ENCODE data around the gene CACUL1. TPM values are rescaled to one million over a fixed set of nuclear protein-coding genes. Genes with fewer than 3 reads are reported as not detected.
"Not testable (repeated sequence)": the region's sequence is repeated elsewhere in the genome, so short reads cannot be mapped to it uniquely, and the experiment has no call there.

The CACUL1 gene
- total RNA-seq, 2 donors from 2014 or later, result 42.1 TPM

GRCh38 chr10:118668228-118668952 is 86.4 kb downstream of the CACUL1 start:
- intact Hi-C loops (cut with DNase I, micrococcal nuclease), result no loop called here
- DNase-seq (no peak), ATAC-seq (no peak)

- intact Hi-C loops (cut with DNase I, micrococcal nuclease), result no loop called here
- ATAC-seq (no peak), DNase-seq (no peak)
Observed at GRCh38 chr10:118667732-118668131, 87.0 kb downstream of the CACUL1 start.

GRCh38 chr10:118666350-118666749 is 88.4 kb downstream of the CACUL1 start:
- DNase-seq (no peak), ATAC-seq (no peak)
- intact Hi-C loops (cut with DNase I, micrococcal nuclease), result no loop called here

- no peak for DNase-seq
- intact Hi-C loops (cut with DNase I, micrococcal nuclease), result no loop called here
- ATAC-seq, result no peak
Observed at GRCh38 chr10:118664321-118664720, 90.4 kb downstream of the CACUL1 start.

GRCh38 chr10:118663176-118663575 is 91.6 kb downstream of the CACUL1 start:
- intact Hi-C loops (cut with DNase I, micrococcal nuclease), result no loop called here
- ATAC-seq (no peak), DNase-seq (no peak)

- peak in 1 of 2 donors; percentile 57 for DNase-seq
- intact Hi-C loops (cut with DNase I, micrococcal nuclease), result no loop called here
- ATAC-seq, result peak; percentile 74
Observed at GRCh38 chr10:118662228-118663035, 92.3 kb downstream of the CACUL1 start.

- no peak for DNase-seq
- intact Hi-C loops (cut with DNase I, micrococcal nuclease), result no loop called here
- no peak for ATAC-seq
Observed at GRCh38 chr10:118658762-118659161, 96.0 kb downstream of the CACUL1 start.

- DNase-seq; intact Hi-C loops (cut with DNase I, micrococcal nuclease); ATAC-seq: not testable (repeated sequence)
Observed at GRCh38 chr10:118658168-118658567, 96.6 kb downstream of the CACUL1 start.

GRCh38 chr10:118645294-118645693 is 109.5 kb downstream of the CACUL1 start:
- intact Hi-C loops (cut with DNase I, micrococcal nuclease); DNase-seq; ATAC-seq: not testable (repeated sequence)

GRCh38 chr10:118642228-118642627 is 112.5 kb downstream of the CACUL1 start:
- ATAC-seq (no peak), DNase-seq (no peak)
- intact Hi-C loops (cut with DNase I, micrococcal nuclease), result no loop called here

GRCh38 chr10:118638680-118639079 is 116.1 kb downstream of the CACUL1 start:
- ATAC-seq (no peak), DNase-seq (no peak)
- intact Hi-C loops (cut with DNase I, micrococcal nuclease), result no loop called here

GRCh38 chr10:118635674-118636402 is 118.9 kb downstream of the CACUL1 start:
- DNase-seq, result no peak
- no peak for ATAC-seq
- intact Hi-C loops (cut with DNase I, micrococcal nuclease), result no loop called here

- DNase-seq, result no peak
- intact Hi-C loops (cut with DNase I, micrococcal nuclease), result no loop called here
- ATAC-seq, result no peak
Observed at GRCh38 chr10:118633786-118634185, 121.0 kb downstream of the CACUL1 start.

GRCh38 chr10:118629211-118629610 is 125.6 kb downstream of the CACUL1 start:
- intact Hi-C loops (cut with DNase I, micrococcal nuclease), result no loop called here
- no peak for DNase-seq
- no peak for ATAC-seq

GRCh38 chr10:118628397-118628796 is 126.4 kb downstream of the CACUL1 start:
- ATAC-seq, result no peak
- intact Hi-C loops (cut with DNase I, micrococcal nuclease), result no loop called here
- DNase-seq, result no peak

GRCh38 chr10:118626953-118627352 is 127.8 kb downstream of the CACUL1 start:
- DNase-seq (no peak), ATAC-seq (no peak)
- intact Hi-C loops (cut with DNase I, micrococcal nuclease), result no loop called here

Measured in left colon (tissue), 2 donors.